ENCODE measurements around the gene INPP4A.

INPP4A gene

GRCh38 chr2:98476192-98476868 is 31.7 kb downstream of the INPP4A start:
- no peak for DNase-seq

- DNase-seq: no peak
Measured at GRCh38 chr2:98477036-98477435, 32.4 kb downstream of the INPP4A start.

GRCh38 chr2:98477506-98477905 is 32.8 kb downstream of the INPP4A start:
- DNase-seq: no peak

DNA sequence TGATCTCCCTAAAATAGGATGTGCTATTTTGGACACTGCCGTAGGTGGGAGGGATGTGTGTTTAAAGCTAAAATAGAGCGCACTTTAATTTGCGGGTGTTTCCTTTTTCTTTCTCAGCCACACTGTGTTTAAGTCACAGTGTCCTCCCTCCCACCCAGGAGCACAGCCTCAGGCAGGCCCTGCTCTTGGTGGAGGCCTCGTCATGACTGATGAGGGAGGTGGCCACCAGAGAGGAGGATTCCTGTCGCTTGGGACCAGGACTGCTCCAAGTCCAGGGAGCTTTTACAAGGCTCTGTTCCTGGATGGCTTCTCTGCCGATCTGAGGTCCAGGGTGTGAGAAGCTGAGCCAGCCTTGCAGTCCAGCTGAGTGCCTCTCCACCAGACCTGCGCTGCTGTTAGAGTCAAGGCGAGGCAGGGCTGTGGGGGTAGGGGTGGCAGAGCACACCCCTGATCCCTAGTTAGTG is 33.5 kb downstream of the INPP4A start:
- no peak for DNase-seq

DNA sequence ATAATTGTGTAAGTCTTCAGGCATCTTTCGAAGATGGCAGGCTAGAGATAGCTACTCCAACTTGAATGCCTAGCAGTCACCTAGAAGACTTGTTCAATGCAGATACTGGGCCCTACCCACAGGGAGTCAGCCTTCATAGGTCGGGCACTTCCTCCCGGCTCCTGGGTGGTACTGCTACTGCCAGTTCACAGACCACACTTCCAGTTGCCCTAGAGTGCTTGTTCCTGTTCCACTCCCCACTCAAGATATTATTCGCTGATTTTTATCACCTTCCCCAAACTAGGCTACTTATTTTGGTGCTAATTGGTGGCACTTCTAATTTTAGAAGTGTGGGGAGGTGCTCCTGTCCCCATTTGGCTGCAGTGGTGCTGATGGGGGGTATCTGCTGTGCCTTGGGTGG is 34.2 kb downstream of the INPP4A start:
- DNase-seq: peak in 1 of 2 experiments; percentile 54

DNA sequence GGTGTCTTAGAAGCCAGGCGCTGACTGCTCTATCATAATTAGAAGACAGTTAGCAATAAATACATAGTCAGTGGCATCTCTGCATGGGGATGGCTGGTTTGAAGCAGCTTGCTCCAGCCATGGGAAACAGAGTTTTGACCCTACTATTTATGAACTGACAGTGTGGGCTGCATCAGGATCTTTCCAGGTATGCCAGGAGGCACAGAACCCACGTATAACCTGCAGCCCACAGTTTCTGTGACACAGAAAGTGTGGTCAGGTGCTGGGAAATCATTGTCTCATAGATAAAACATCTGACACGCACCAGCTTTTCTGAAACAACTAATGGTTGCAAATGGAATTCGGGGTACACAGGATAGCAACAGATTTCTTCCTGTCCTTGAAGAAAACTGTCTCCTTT is 34.7 kb downstream of the INPP4A start:
- peak in 1 of 2 experiments; percentile 51 for DNase-seq

- DNase-seq: peak; percentile 68 to 75
Measured at GRCh38 chr2:98479959-98480524, 35.4 kb downstream of the INPP4A start.

GRCh38 chr2:98480598-98480997 is 35.9 kb downstream of the INPP4A start:
- no peak for DNase-seq

GRCh38 chr2:98482362-98482761 is 37.7 kb downstream of the INPP4A start:
- no peak for DNase-seq

GRCh38 chr2:98483257-98483861 is 38.7 kb downstream of the INPP4A start:
- peak in 1 of 2 experiments; percentile 58 for DNase-seq

GRCh38 chr2:98484121-98484557 is 39.5 kb downstream of the INPP4A start:
- DNase-seq: no peak

GRCh38 chr2:98484652-98485452 is 40.2 kb downstream of the INPP4A start:
- peak in 1 of 2 experiments; percentile 47 for DNase-seq

GRCh38 chr2:98485453-98485755 is 40.7 kb downstream of the INPP4A start:
- DNase-seq: no peak

DNA sequence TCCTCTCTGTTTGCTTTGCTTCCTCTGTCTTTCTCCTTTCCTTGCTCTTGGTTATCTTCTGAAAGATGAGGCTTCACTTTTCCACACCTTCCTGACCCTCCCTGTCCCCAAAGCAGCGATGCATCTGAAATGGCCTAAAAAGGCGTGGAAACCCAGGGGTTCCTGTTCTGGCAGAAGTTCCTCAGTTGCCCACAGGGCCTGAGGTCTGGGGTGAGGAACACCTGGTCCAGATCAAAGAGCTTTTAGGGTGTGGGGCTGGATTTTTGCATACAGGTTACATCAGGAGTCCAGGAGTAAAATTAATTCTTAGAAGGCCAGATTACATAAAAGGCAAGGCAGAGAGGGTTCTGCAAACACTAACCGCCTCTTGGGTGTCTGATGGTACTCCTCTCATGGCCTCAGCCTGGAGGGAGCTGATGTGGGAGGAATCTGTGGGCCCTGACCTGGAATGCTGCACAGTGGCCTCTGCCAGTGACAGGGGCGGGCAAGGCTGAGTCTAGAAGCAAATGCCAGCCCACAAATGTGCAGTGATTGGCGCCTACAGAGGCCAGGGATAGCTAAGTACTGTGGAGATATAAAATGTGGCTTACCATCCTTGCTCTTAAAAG is 41.8 kb downstream of the INPP4A start:
- no peak for DNase-seq

DNA sequence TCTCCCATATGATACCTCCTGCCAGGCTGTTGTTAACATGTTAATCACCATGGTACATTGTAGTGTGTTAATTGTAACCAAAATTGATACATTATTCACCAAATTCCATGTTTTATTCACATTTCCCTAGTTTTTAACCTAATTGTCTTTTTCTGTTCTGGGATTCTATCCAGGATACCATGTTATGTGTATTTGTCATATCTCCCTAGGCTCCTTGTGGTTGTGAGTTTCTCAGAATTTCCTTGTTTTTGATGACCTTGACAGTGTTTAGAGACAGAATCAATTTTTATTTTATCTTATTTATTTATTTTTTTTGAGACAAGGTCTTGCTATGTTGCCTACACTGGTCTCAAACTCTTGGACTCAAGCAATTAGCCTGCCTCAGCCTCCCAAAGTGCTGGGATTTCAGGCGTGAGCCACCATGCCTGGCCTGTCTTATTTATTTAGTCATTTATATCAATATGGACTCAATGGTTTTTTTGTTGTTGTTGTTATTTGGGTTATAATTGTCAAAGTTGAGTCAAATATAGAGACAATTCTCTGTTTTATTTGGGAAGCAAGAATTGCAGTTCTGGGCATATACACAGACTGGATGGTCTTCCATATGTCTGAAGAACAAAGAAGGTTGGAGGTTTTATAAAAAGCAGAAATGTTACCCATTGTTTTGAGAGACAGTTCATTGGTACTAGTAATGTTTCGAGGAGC is 42.6 kb downstream of the INPP4A start:
- DNase-seq: no peak

DNA sequence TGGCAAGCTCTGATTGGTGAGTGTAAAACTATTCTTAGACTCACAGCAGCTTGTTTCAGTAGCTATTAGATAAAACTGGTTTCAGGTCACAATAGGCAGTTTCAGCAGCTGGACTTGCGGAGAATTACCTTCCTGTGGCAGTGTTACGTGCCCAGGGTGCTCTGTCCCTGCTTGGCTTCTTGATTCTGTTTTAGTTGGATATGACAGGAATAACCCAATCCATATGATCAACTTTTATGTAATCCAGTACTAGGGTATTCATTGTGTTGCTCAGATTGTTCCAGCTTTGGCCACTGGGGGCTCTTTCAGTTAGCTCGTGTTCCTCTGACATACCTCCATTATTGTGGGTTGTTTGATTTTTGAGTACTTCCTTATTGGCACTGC is 43.1 kb downstream of the INPP4A start:
- DNase-seq: peak in 1 of 2 experiments; percentile 59

GRCh38 chr2:98488252-98488651 is 43.6 kb downstream of the INPP4A start:
- no peak for DNase-seq

- no peak for DNase-seq
Measured at GRCh38 chr2:98489486-98489885, 44.8 kb downstream of the INPP4A start.

GRCh38 chr2:98489971-98490962 is 45.6 kb downstream of the INPP4A start:
- DNase-seq: no peak

- DNase-seq: no peak
Measured at GRCh38 chr2:98492441-98492840, 47.8 kb downstream of the INPP4A start.

- no peak for DNase-seq
Measured at GRCh38 chr2:98494699-98495098, 50.0 kb downstream of the INPP4A start.

All from activated T-cell treated with anti-CD3 and anti-CD28 coated beads, Interleukin-2, amount 50 U/mL, for 48 hours (primary cell).